HepG2 (cell line): Measurements from ENCODE around the gene CEACAM16. TPM values are rescaled to one million over a fixed set of nuclear protein-coding genes. Genes with fewer than 3 reads are reported as not detected.
A peak's percentile ranks its signal among the peaks of the same experiment; 100 is the strongest.

Source experiments
- ADNP ChIP-seq: sonication (generic); formaldehyde crosslinking; IDR thresholded peaks from 2 replicates; pipeline ENCODE4 v1.4.0; 2020; ENCODE audit warnings: missing genetic modification reagents
- CEBPG ChIP-seq: IDR thresholded peaks from 2 replicates; pipeline ENCODE4 v1.6.1; 2016
- EEA1 ChIP-seq: sonication (generic); formaldehyde crosslinking; IDR thresholded peaks from 2 replicates; pipeline ENCODE4 v1.5.1; 2020; ENCODE audit warnings: mild to moderate bottlenecking, missing genetic modification reagents, borderline replicate concordance
- KDM5B ChIP-seq: sonication (generic); formaldehyde crosslinking; IDR thresholded peaks from 2 replicates; pipeline ENCODE4 v1.4.0; 2020; ENCODE audit warnings: missing genetic modification reagents, mild to moderate bottlenecking, borderline replicate concordance
- MAFK ChIP-seq, 2 experiments: IDR thresholded peaks in 1 of 2; conservative IDR thresholded peaks in 1 of 2; 2 replicates each; pipeline ENCODE4 v1.6.1; 2011; ENCODE audit warnings: improper control_type of control experiment in 2 of 2, low read length in 2 of 2
- NR2C2 ChIP-seq: sonication (generic); formaldehyde crosslinking; IDR thresholded peaks from 2 replicates; pipeline ENCODE4 v1.4.0; 2020; ENCODE audit warnings: missing genetic modification reagents, mild to moderate bottlenecking, moderate library complexity, borderline replicate concordance
- SIN3B ChIP-seq: fragments of 150-350 bp; IDR thresholded peaks from 2 replicates; pipeline ENCODE4 v1.6.1; 2014; ENCODE audit warnings: low read length
- ZNF530 ChIP-seq: sonication (generic); formaldehyde crosslinking; IDR thresholded peaks from 2 replicates; pipeline ENCODE4 v1.5.0; 2020; ENCODE audit warnings: low read depth, mild to moderate bottlenecking, missing genetic modification reagents
- ZNF556 ChIP-seq: sonication (generic); formaldehyde crosslinking; IDR thresholded peaks from 2 replicates; pipeline ENCODE4 v1.4.0; 2020; ENCODE audit warnings: mild to moderate bottlenecking, missing genetic modification reagents, borderline replicate concordance
- polyA plus RNA-seq, 8 experiments: library from polyadenylated mRNA; depleted of rRNA in 3 of 8; stranded (reverse) in 7 of 8; unstranded in 1 of 8; fragments of >200 nt; fragmentation: Illumina TruSeq in 4 of 8; extraction: Trizol in 4 of 8; gene quantifications; 2 replicates each; pipeline versions ENCODE4 v1.2.1 to v1.2.3, GENCODE V29; 2011 to 2016; ENCODE audit warnings: low read depth in 4 of 8, missing spikeins in 1 of 8, mixed read lengths in 1 of 8; ENCODE audit not compliant: insufficient read depth in 1 of 8
- total RNA-seq, 5 experiments: library from RNA; depleted of rRNA; stranded (reverse); fragments of >200 nt; fragmentation: Illumina TruSeq; extraction: Trizol; gene quantifications; 2 replicates each; pipeline ENCODE4 v1.2.3, GENCODE V29; 2016; ENCODE audit warnings: low read depth in 1 of 5
- TF ChIP-seq, protein P1 (sequence below): sonication (generic); formaldehyde crosslinking; IDR thresholded peaks from 2 replicates; pipeline ENCODE4 v1.5.0; 2020; ENCODE audit warnings: mild to moderate bottlenecking, missing genetic modification reagents, moderate library complexity
- TF ChIP-seq, protein P2 (sequence below): sonication (generic); formaldehyde crosslinking; IDR thresholded peaks from 2 replicates; pipeline ENCODE4 v1.5.0; 2020; ENCODE audit warnings: missing genetic modification reagents
- TF ChIP-seq, protein P3 (sequence below): sonication (generic); formaldehyde crosslinking; IDR thresholded peaks from 2 replicates; pipeline ENCODE4 v1.8.1; 2023; ENCODE audit warnings: mild to moderate bottlenecking, missing genetic modification reagents
- TF ChIP-seq, protein P4 (sequence below): sonication (generic); formaldehyde crosslinking; IDR thresholded peaks from 2 replicates; pipeline ENCODE4 v1.4.0; 2020; ENCODE audit warnings: mild to moderate bottlenecking, missing genetic modification reagents
- TF ChIP-seq, protein P5 (sequence below): IDR thresholded peaks from 2 replicates; pipeline ENCODE4 v1.6.1; 2016; ENCODE audit warnings: low read depth, missing genetic modification reagents, missing compliant biosample characterization
- TF ChIP-seq, protein P6 (sequence below): IDR thresholded peaks from 2 replicates; pipeline ENCODE4 v1.6.1; 2016; ENCODE audit warnings: low read depth
- TF ChIP-seq, protein P7 (sequence below): IDR thresholded peaks from 2 replicates; pipeline ENCODE4 v1.6.1; 2016; ENCODE audit warnings: missing compliant biosample characterization, missing genetic modification reagents, borderline replicate concordance

Gene CEACAM16
- total and polyA plus RNA-seq, 2 of the 13 experiments (the other 11 are each of a cell fraction or from before 2014, with no cell fraction given) = not detected

DNA sequence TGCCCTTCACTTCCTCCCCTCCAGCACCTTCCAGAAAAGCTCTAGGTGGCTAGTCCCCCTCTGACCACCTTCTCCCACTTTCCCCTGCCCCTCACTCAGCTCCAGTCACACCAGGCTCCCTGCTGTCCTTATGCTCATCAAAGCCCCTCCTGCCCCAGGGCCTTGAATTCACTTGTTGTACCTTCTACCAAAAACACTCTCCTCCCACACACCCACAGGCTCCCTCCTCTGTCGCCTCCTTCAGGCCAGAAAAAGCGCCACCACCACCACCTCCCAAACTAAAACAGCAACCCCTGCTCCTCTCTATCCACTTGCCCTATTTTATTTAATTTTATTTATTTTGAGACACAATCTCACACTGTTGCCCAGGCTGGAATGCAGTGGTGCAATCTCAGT lies 4.8 kb upstream of the CEACAM16 start (continued):
- TF ChIP-seq, protein P1, sequence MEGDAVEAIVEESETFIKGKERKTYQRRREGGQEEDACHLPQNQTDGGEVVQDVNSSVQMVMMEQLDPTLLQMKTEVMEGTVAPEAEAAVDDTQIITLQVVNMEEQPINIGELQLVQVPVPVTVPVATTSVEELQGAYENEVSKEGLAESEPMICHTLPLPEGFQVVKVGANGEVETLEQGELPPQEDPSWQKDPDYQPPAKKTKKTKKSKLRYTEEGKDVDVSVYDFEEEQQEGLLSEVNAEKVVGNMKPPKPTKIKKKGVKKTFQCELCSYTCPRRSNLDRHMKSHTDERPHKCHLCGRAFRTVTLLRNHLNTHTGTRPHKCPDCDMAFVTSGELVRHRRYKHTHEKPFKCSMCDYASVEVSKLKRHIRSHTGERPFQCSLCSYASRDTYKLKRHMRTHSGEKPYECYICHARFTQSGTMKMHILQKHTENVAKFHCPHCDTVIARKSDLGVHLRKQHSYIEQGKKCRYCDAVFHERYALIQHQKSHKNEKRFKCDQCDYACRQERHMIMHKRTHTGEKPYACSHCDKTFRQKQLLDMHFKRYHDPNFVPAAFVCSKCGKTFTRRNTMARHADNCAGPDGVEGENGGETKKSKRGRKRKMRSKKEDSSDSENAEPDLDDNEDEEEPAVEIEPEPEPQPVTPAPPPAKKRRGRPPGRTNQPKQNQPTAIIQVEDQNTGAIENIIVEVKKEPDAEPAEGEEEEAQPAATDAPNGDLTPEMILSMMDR (CRISPR knock-in tag) = peak; percentile 33
- TF ChIP-seq ZNF530 (no peak), EEA1 (CRISPR knock-in tag) (no peak), MAFK (conservative IDR thresholded peaks at IDR 0.05 in 1 of 2, IDR thresholded peaks at IDR 0.05 in 1 of 2; ENCODE audit: low read length in 2 of 2) (no peak), SIN3B (no peak), ZNF556 (CRISPR knock-in tag) (0 out of 2 replicates have a peak, but pooled peaks have one; percentile 41), ADNP (no peak), NR2C2 (CRISPR knock-in tag) (no peak), CEBPG (0 out of 2 replicates have a peak, but pooled peaks have one; percentile 25), KDM5B (CRISPR knock-in tag) (no peak)
- TF ChIP-seq, protein P2, sequence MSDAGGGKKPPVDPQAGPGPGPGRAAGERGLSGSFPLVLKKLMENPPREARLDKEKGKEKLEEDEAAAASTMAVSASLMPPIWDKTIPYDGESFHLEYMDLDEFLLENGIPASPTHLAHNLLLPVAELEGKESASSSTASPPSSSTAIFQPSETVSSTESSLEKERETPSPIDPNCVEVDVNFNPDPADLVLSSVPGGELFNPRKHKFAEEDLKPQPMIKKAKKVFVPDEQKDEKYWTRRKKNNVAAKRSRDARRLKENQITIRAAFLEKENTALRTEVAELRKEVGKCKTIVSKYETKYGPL (CRISPR knock-in tag) = no peak
- TF ChIP-seq, protein P3, sequence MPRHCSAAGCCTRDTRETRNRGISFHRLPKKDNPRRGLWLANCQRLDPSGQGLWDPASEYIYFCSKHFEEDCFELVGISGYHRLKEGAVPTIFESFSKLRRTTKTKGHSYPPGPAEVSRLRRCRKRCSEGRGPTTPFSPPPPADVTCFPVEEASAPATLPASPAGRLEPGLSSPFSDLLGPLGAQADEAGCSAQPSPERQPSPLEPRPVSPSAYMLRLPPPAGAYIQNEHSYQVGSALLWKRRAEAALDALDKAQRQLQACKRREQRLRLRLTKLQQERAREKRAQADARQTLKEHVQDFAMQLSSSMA (CRISPR knock-in tag) = no peak
- TF ChIP-seq, protein P4, sequence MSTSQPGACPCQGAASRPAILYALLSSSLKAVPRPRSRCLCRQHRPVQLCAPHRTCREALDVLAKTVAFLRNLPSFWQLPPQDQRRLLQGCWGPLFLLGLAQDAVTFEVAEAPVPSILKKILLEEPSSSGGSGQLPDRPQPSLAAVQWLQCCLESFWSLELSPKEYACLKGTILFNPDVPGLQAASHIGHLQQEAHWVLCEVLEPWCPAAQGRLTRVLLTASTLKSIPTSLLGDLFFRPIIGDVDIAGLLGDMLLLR (CRISPR knock-in tag) = no peak
- TF ChIP-seq, protein P5, sequence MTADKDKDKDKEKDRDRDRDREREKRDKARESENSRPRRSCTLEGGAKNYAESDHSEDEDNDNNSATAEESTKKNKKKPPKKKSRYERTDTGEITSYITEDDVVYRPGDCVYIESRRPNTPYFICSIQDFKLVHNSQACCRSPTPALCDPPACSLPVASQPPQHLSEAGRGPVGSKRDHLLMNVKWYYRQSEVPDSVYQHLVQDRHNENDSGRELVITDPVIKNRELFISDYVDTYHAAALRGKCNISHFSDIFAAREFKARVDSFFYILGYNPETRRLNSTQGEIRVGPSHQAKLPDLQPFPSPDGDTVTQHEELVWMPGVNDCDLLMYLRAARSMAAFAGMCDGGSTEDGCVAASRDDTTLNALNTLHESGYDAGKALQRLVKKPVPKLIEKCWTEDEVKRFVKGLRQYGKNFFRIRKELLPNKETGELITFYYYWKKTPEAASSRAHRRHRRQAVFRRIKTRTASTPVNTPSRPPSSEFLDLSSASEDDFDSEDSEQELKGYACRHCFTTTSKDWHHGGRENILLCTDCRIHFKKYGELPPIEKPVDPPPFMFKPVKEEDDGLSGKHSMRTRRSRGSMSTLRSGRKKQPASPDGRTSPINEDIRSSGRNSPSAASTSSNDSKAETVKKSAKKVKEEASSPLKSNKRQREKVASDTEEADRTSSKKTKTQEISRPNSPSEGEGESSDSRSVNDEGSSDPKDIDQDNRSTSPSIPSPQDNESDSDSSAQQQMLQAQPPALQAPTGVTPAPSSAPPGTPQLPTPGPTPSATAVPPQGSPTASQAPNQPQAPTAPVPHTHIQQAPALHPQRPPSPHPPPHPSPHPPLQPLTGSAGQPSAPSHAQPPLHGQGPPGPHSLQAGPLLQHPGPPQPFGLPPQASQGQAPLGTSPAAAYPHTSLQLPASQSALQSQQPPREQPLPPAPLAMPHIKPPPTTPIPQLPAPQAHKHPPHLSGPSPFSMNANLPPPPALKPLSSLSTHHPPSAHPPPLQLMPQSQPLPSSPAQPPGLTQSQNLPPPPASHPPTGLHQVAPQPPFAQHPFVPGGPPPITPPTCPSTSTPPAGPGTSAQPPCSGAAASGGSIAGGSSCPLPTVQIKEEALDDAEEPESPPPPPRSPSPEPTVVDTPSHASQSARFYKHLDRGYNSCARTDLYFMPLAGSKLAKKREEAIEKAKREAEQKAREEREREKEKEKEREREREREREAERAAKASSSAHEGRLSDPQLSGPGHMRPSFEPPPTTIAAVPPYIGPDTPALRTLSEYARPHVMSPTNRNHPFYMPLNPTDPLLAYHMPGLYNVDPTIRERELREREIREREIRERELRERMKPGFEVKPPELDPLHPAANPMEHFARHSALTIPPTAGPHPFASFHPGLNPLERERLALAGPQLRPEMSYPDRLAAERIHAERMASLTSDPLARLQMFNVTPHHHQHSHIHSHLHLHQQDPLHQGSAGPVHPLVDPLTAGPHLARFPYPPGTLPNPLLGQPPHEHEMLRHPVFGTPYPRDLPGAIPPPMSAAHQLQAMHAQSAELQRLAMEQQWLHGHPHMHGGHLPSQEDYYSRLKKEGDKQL (CRISPR knock-in tag) = no peak
- TF ChIP-seq, protein P6, sequence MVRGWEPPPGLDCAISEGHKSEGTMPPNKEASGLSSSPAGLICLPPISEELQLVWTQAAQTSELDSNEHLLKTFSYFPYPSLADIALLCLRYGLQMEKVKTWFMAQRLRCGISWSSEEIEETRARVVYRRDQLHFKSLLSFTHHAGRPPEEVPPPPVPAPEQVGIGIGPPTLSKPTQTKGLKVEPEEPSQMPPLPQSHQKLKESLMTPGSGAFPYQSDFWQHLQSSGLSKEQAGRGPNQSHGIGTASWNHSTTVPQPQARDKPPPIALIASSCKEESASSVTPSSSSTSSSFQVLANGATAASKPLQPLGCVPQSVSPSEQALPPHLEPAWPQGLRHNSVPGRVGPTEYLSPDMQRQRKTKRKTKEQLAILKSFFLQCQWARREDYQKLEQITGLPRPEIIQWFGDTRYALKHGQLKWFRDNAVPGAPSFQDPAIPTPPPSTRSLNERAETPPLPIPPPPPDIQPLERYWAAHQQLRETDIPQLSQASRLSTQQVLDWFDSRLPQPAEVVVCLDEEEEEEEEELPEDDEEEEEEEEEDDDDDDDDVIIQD (CRISPR knock-in tag) = no peak
- TF ChIP-seq, protein P7, sequence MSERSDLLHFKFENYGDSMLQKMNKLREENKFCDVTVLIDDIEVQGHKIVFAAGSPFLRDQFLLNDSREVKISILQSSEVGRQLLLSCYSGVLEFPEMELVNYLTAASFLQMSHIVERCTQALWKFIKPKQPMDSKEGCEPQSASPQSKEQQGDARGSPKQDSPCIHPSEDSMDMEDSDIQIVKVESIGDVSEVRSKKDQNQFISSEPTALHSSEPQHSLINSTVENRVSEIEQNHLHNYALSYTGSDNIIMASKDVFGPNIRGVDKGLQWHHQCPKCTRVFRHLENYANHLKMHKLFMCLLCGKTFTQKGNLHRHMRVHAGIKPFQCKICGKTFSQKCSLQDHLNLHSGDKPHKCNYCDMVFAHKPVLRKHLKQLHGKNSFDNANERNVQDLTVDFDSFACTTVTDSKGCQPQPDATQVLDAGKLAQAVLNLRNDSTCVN (CRISPR knock-in tag) = no peak
